K562 (cell line): ENCODE data around the gene GPR107. TPM values are rescaled to one million over a fixed set of nuclear protein-coding genes. Genes with fewer than 3 reads are reported as not detected.

Source experiments
- ATAC-seq: fragments of 200-7000 bp; cut with Tn5 transposase; 3 replicates; pipeline ENCODE4 v1.9.1; 2020; ENCODE audit warnings: moderate library complexity
- BruUV-seq: library from RNA; stranded (reverse); fragments of 400-500 nt; replicated peaks from 2 replicates; lab custom pipeline; 2021; lab: Mats Ljungman, UMichigan
- CTCF ChIA-PET: fragments of 300-600 bp; formaldehyde crosslinking; extraction: SDS; loops from one replicate; lab custom pipeline; 2021; ENCODE audit warnings: low intra/inter-chr PET ratio; lab: Yijun Ruan, JAX
- POLR2A ChIA-PET: fragments of 300-600, 350-650 bp; sonication (Branson Sonifier 250); formaldehyde crosslinking; extraction: SDS; loops from one replicate; lab custom pipeline; 2021; ENCODE audit warnings: antibody characterized with exemption, inconsistent platforms; lab: Yijun Ruan, JAX
- DNase-seq, 4 experiments: peaks; one replicate each; pipeline versions ENCODE4 v3.0.0 to v3.0.0-alpha.2; 2011 to 2018; ENCODE audit warnings: low spot score in 3 of 4, mixed read lengths in 3 of 4; ENCODE audit errors: extremely low read depth in 1 of 4
- FAIRE-seq: peaks from 2 replicates; lab custom pipeline; 2011; peaks lifted over from hg19 to GRCh38; lab: Jason Lieb, UNC
- H2AFZ ChIP-seq: 2 replicates; pipeline ENCODE4 v1.6.0; 2011; ENCODE audit warnings: low read depth, low read length, control low read depth, inconsistent platforms
- H3K27ac ChIP-seq: fragments of 200-600 bp; 3 replicates; pipeline ENCODE4 v1.8.0; 2011; ENCODE audit warnings: low read depth, mild to moderate bottlenecking, control low read depth, inconsistent platforms, low read length, moderate library complexity, mixed read lengths; ENCODE audit errors: extremely low read depth
- H3K27me3 ChIP-seq, 2 experiments: fragments of 300-600 bp in 1 of 2; 2 replicates in 1 of 2; 3 replicates in 1 of 2; pipeline versions ENCODE4 v1.6.0 to v1.8.0; 2011; ENCODE audit warnings: inconsistent platforms in 2 of 2, low read length in 2 of 2, mild to moderate bottlenecking in 1 of 2, mixed read lengths in 1 of 2, moderate library complexity in 1 of 2; ENCODE audit not compliant: control insufficient read depth in 2 of 2, insufficient read depth in 2 of 2
- H3K36me3 ChIP-seq: fragments of 300-600 bp; 3 replicates; pipeline ENCODE4 v1.8.0; 2011; ENCODE audit warnings: mild to moderate bottlenecking, low read length, inconsistent platforms; ENCODE audit not compliant: control insufficient read depth, insufficient read depth
- H3K4me1 ChIP-seq, 2 experiments: fragments of 200-600 bp in 1 of 2; replicated peaks in 1 of 2; 2 replicates in 1 of 2; 3 replicates in 1 of 2; pipeline versions ENCODE4 v1.5.1 to v1.8.0; 2011; ENCODE audit warnings: inconsistent platforms in 2 of 2, low read length in 2 of 2, mild to moderate bottlenecking in 1 of 2, mixed read lengths in 1 of 2, moderate library complexity in 1 of 2; ENCODE audit not compliant: control insufficient read depth in 2 of 2, insufficient read depth in 2 of 2
- H3K4me2 ChIP-seq: 2 replicates; pipeline ENCODE4 v1.6.1; 2011; ENCODE audit warnings: low read length, control low read depth, inconsistent platforms, mixed read lengths; ENCODE audit not compliant: insufficient read depth
- H3K4me3 ChIP-seq: fragments of 200-600 bp; sonication (generic), shearing (Covaris generic); 2 replicates; pipeline ENCODE4 v1.5.1; 2016; ENCODE audit warnings: control low read depth, inconsistent platforms
- H3K79me2 ChIP-seq: fragments of 200-600 bp; 3 replicates; pipeline ENCODE4 v1.8.0; 2011; ENCODE audit warnings: low read length, inconsistent platforms; ENCODE audit not compliant: control insufficient read depth, insufficient read depth
- H3K9ac ChIP-seq, 2 experiments: 2 replicates each; pipeline versions ENCODE4 v1.6.0 to v1.6.1; 2011; ENCODE audit warnings: low read depth in 2 of 2, low read length in 2 of 2, control low read depth in 1 of 2, inconsistent platforms in 1 of 2, mild to moderate bottlenecking in 1 of 2, mixed read lengths in 1 of 2; ENCODE audit not compliant: insufficient read depth in 1 of 2
- H3K9me1 ChIP-seq: one replicate; pipeline ENCODE4 v1.6.0; 2011; ENCODE audit warnings: inconsistent platforms, mild to moderate bottlenecking, low read length, moderate library complexity; ENCODE audit not compliant: control insufficient read depth, insufficient read depth
- H3K9me3 ChIP-seq: replicated peaks from 2 replicates; pipeline ENCODE4 v1.5.1; 2011; ENCODE audit warnings: low read depth, low read length, inconsistent platforms; ENCODE audit not compliant: control insufficient read depth, insufficient read depth
- H4K20me1 ChIP-seq: replicated peaks from 2 replicates; pipeline ENCODE4 v1.6.1; 2011; ENCODE audit warnings: low read length, inconsistent platforms, mixed read lengths; ENCODE audit not compliant: control insufficient read depth, insufficient read depth
- BRCA1 ChIP-seq, 2 experiments: fragments of 450-650 bp in 1 of 2; sonication (generic) in 1 of 2; formaldehyde crosslinking in 1 of 2; IDR thresholded peaks; 2 replicates each; pipeline versions ENCODE4 v1.5.0 to v1.6.1; 2017 to 2020; ENCODE audit warnings: mild to moderate bottlenecking in 1 of 2, missing genetic modification reagents in 1 of 2
- CREM ChIP-seq: IDR thresholded peaks from 2 replicates; pipeline ENCODE4 v1.6.1; 2014; ENCODE audit warnings: antibody characterized with exemption, low read depth
- E2F6 ChIP-seq, 2 experiments: IDR thresholded peaks; 2 replicates each; pipeline ENCODE4 v1.6.1; 2011; ENCODE audit warnings: borderline replicate concordance in 1 of 2, control low read depth in 1 of 2, low read depth in 1 of 2, low read length in 1 of 2, mild to moderate bottlenecking in 1 of 2, mixed read lengths in 1 of 2, moderate library complexity in 1 of 2; ENCODE audit not compliant: insufficient read depth in 1 of 2, insufficient read length in 1 of 2, poor library complexity in 1 of 2, severe bottlenecking in 1 of 2; ENCODE audit errors: extremely low read depth in 1 of 2
- EGR1 ChIP-seq: fragments of 450-650 bp; conservative IDR thresholded peaks from 2 replicates; pipeline ENCODE4 v1.6.1; 2017; ENCODE audit warnings: mild to moderate bottlenecking
- FOSL1 ChIP-seq: fragments of 200-800 bp; sonication (Bioruptor generic); conservative IDR thresholded peaks from 2 replicates; pipeline ENCODE4 v1.6.1; 2016; ENCODE audit warnings: missing genetic modification characterization, missing compliant biosample characterization
- HDAC1 ChIP-seq, 2 experiments: fragments of 450-650 bp; IDR thresholded peaks; 2 replicates each; pipeline ENCODE4 v1.6.1; 2016 to 2017; ENCODE audit warnings: inconsistent platforms in 1 of 2, mild to moderate bottlenecking in 1 of 2, moderate library complexity in 1 of 2
- JUND ChIP-seq, 2 experiments: IDR thresholded peaks; 2 replicates in 1 of 2; 3 replicates in 1 of 2; pipeline ENCODE4 v1.6.1; 2011; ENCODE audit warnings: borderline replicate concordance in 2 of 2, low read depth in 2 of 2, low read length in 2 of 2, improper control_type of control experiment in 1 of 2, missing biosample characterization in 1 of 2, missing genetic modification characterization in 1 of 2, missing genetic modification reagents in 1 of 2
- L3MBTL2 ChIP-seq: fragments of 450-650 bp; IDR thresholded peaks from 2 replicates; pipeline ENCODE4 v1.6.1; 2016; ENCODE audit warnings: mild to moderate bottlenecking, moderate library complexity
- MECOM ChIP-seq: fragments of 250-450 bp; sonication (Bioruptor Pico); IDR thresholded peaks from 2 replicates; pipeline ENCODE4 v1.8.0; 2022; ENCODE audit warnings: inconsistent platforms
- NRF1 ChIP-seq, 2 experiments: fragments of 450-650 bp; IDR thresholded peaks in 1 of 2; conservative IDR thresholded peaks in 1 of 2; 2 replicates each; pipeline ENCODE4 v1.6.1; 2014; ENCODE audit warnings: mild to moderate bottlenecking in 2 of 2
- STAG1 ChIP-seq: sonication (generic); formaldehyde crosslinking; IDR thresholded peaks from 2 replicates; pipeline ENCODE4 v1.5.0; 2020; ENCODE audit warnings: missing genetic modification reagents, borderline replicate concordance
- VEZF1 ChIP-seq: fragments of 200-800 bp; sonication (Bioruptor generic); IDR thresholded peaks from 2 replicates; pipeline ENCODE4 v1.6.1; 2017; ENCODE audit warnings: missing genetic modification characterization, missing compliant biosample characterization
- ZFP1 ChIP-seq: fragments of 450-650 bp; formaldehyde crosslinking; IDR thresholded peaks from 2 replicates; pipeline ENCODE4 v1.4.0; 2020; ENCODE audit warnings: mild to moderate bottlenecking, mixed read lengths
- ZFX ChIP-seq: sonication (generic); formaldehyde crosslinking; IDR thresholded peaks from 2 replicates; pipeline ENCODE4 v1.8.0; 2022; ENCODE audit warnings: mild to moderate bottlenecking, missing genetic modification reagents, moderate library complexity
- ZNF274 ChIP-seq: IDR thresholded peaks from 2 replicates; pipeline ENCODE4 v1.6.1; 2011; ENCODE audit warnings: low read depth, mild to moderate bottlenecking, low read length, moderate library complexity, borderline replicate concordance
- WGBS: fragments of 100-300 bp; shearing (Covaris generic); methylation state at CpG from one replicate; pipeline ENCODE4 v1.1.6; 2016; ENCODE audit warnings: low coverage, mixed read lengths; ENCODE audit not compliant: insufficient coverage; ENCODE audit errors: missing lambda C conversion rate; 5-methylcytosine and 5-hydroxymethylcytosine counted together
- in situ Hi-C: fragments of 300-500 bp; cut with MboI; formaldehyde crosslinking; loops from 4 replicates; pipeline ENCODE4 v1.15.0; 2018; ENCODE audit warnings: inconsistent platforms, mixed read lengths
- intact Hi-C: fragments of 100-400 bp; cut with micrococcal nuclease; formaldehyde crosslinking; loops from 2 replicates; pipeline ENCODE4 v1.14.2; 2022
- polyA plus RNA-seq, 8 experiments: library from polyadenylated mRNA; depleted of rRNA in 4 of 8; stranded (reverse) in 5 of 8; unstranded in 3 of 8; fragments of >200 nt; fragmentation: Nextera tagmentation in 2 of 8; fragmentation: Illumina TruSeq in 1 of 8; extraction: Ambion mirVana in 2 of 8; extraction: Trizol in 1 of 8; gene quantifications; 2 replicates each; pipeline versions ENCODE4 v1.2.1 to v1.2.3, GENCODE V29; 2011 to 2014; ENCODE audit warnings: inconsistent platforms in 1 of 8, missing spikeins in 1 of 8
- total RNA-seq, 7 experiments: library from RNA; depleted of rRNA in 6 of 7; stranded (reverse); fragments of >200 nt in 6 of 7; fragmentation: Illumina TruSeq in 2 of 7; extraction: Trizol in 2 of 7; gene quantifications; 2 replicates each; pipeline versions ENCODE4 v1.2.1 to v1.2.3, GENCODE V29; 2011 to 2021; ENCODE audit warnings: low replicate concordance in 1 of 7
- TF ChIP-seq, protein P1 (sequence below): fragments of 450-650 bp; IDR thresholded peaks from 2 replicates; pipeline ENCODE4 v1.6.1; 2016

The GPR107 gene
- total and polyA plus RNA-seq, 9 of the 15 experiments (the other 6 are each of a cell fraction or from before 2014, with no cell fraction given) = 3.2 to 34.6 (median 14.4) TPM

DNA sequence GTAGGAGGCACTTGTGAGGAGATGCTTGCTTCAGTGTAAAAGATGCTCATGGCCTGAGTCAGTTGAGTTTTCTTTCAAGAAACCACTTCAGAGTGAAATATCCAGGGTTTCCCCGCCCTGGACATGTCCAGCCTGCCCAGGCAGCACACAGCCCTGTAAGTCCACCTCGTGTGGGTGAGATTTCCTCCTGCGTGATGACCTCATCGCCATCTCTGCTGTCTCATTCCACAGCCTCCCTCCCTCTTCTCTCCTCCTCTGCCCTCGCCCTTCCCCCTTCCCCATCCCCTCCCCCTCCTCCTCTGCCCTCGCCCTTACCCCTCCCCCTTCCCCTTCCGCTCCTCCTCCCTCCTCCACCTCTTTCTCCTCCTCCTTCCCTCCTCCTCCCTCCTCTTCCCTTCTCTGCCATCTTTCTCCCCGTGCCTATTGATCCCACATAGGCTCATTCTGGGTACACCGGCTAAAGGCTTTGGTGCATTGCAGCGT, 84.5 kb downstream of the GPR107 start:
- H3K4me1 ChIP-seq = peaks cover 34 to 35% of the 10 kb centered on the region in 2 experiments
- ChIA-PET CTCF (no interaction called here), POLR2A (interaction anchor here (0.8 to 1.0 kb wide), 2 partner anchors 11 to 14 kb away, joined by 3 read pairs; no protein-coding TSS in a partner anchor)
- peaks cover 6% of the 10 kb centered on the region for H3K9me1 ChIP-seq
- H3K4me2 ChIP-seq = peak overlapping the region; percentile 17; the same call in 1 of the 2 replicates
- BruUV-seq = no TSS peak
- peak overlapping the region in 1 of 2 experiments; percentile 48; a peak in 2 of 4 replicates for H3K9ac ChIP-seq
- peak overlapping the region; percentile 71 for H3K27ac ChIP-seq
- H3K9me3 ChIP-seq = no peaks in the 10 kb centered on the region
- intact Hi-C loops = no loop called here
- H3K4me3 ChIP-seq = no peak overlapping the region
- H2AFZ ChIP-seq = peak overlapping the region; percentile 11; the same call in 1 of the 2 replicates
- no peaks in the 10 kb centered on the region for H4K20me1 ChIP-seq
- WGBS = 11% methylated on average over 7 of the region's 10 CpGs
- ATAC-seq (peak; percentile 91), DNase-seq (peak; percentile 85 to 88 (median 88)), FAIRE-seq (peak; percentile 91)
- no peaks in the 10 kb centered on the region for H3K79me2 ChIP-seq
- peaks cover 4% of the 10 kb centered on the region; the same call in 2 of the 3 replicates for H3K36me3 ChIP-seq
- in situ Hi-C loops = loop anchor here (25.0 kb wide), 1 partner anchor 549 kb away; the partner anchor contains the start of gene EXOSC2
- H3K27me3 ChIP-seq = no peaks in the 10 kb centered on the region; a peak in 1 of 5 replicates
- TF ChIP-seq FOSL1 (tag) = peak; percentile 75
- TF ChIP-seq E2F6 (IDR thresholded peaks at IDR 0.05; ENCODE audit: borderline replicate concordance in 1 of 2, extremely low read depth in 1 of 2, insufficient read depth in 1 of 2, insufficient read length in 1 of 2, low read depth in 1 of 2, low read length in 1 of 2, poor library complexity in 1 of 2, severe bottlenecking in 1 of 2) = peak in 1 of 2 experiments; percentile 42
- no peak for TF ChIP-seq ZFP1
- no peak for TF ChIP-seq ZNF274
- TF ChIP-seq HDAC1 (IDR thresholded peaks at IDR 0.05) = peak in 1 of 2 experiments; percentile 65; a peak in 2 of 4 replicates
- TF ChIP-seq VEZF1 = peak; percentile 90
- TF ChIP-seq, protein P1, sequence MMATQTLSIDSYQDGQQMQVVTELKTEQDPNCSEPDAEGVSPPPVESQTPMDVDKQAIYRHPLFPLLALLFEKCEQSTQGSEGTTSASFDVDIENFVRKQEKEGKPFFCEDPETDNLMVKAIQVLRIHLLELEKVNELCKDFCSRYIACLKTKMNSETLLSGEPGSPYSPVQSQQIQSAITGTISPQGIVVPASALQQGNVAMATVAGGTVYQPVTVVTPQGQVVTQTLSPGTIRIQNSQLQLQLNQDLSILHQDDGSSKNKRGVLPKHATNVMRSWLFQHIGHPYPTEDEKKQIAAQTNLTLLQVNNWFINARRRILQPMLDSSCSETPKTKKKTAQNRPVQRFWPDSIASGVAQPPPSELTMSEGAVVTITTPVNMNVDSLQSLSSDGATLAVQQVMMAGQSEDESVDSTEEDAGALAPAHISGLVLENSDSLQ = 0 out of 2 replicates have a peak, but pooled peaks have one; percentile 8
- no peak for TF ChIP-seq MECOM (CRISPR knock-in tag)
- TF ChIP-seq STAG1 (CRISPR knock-in tag) = no peak
- peak; percentile 76 for TF ChIP-seq CREM
- TF ChIP-seq ZFX (CRISPR knock-in tag) = no peak
- no peak for TF ChIP-seq BRCA1 (IDR thresholded peaks at IDR 0.05)
- TF ChIP-seq BRCA1 (CRISPR knock-in tag; IDR thresholded peaks at IDR 0.05) = no peak
- TF ChIP-seq EGR1 = peak; percentile 45
- peak; percentile 96 for TF ChIP-seq JUND (IDR thresholded peaks at IDR 0.05; ENCODE audit: borderline replicate concordance, low read depth, low read length)
- TF ChIP-seq JUND (tag; IDR thresholded peaks at IDR 0.05; ENCODE audit: borderline replicate concordance, low read depth, low read length) = peak; percentile 96
- peak; percentile 21 to 31; a peak in 1 of 4 replicates for TF ChIP-seq NRF1 (conservative IDR thresholded peaks at IDR 0.05 in 1 of 2, IDR thresholded peaks at IDR 0.05 in 1 of 2)
- TF ChIP-seq L3MBTL2 = peak; percentile 34; the same call in 1 of the 2 replicates
